GM23338 (cell line): ENCODE measurements around the gene ZNF185. TPM values are rescaled to one million over a fixed set of nuclear protein-coding genes. Genes with fewer than 3 reads are reported as not detected.

Source experiments
- ATAC-seq: fragments of 200-7000 bp; cut with Tn5 transposase; 3 replicates; pipeline ENCODE4 v1.9.1; 2020
- DNase-seq: peaks from one replicate; pipeline ENCODE4 v3.0.0-alpha.2; 2015; ENCODE audit warnings: low spot score
- H2AFZ ChIP-seq: fragments of 200-600 bp; sonication (generic); 2 replicates; pipeline ENCODE4 v1.8.0; 2016; ENCODE audit warnings: antibody characterized with exemption, mild to moderate bottlenecking, moderate library complexity
- H3F3A ChIP-seq: fragments of 200-600 bp; sonication (generic); replicated peaks from 2 replicates; pipeline ENCODE4 v1.8.0; 2017; ENCODE audit warnings: antibody characterized with exemption, mixed run types, low read depth
- H3K27ac ChIP-seq: fragments of 200-600 bp; sonication (generic); 2 replicates; pipeline ENCODE4 v1.6.1; 2016; ENCODE audit warnings: low read depth
- H3K27me3 ChIP-seq: fragments of 200-600 bp; sonication (generic); 2 replicates; pipeline ENCODE4 v1.8.0; 2016; ENCODE audit warnings: mild to moderate bottlenecking, mixed run types, moderate library complexity; ENCODE audit not compliant: insufficient read depth
- H3K36me3 ChIP-seq: fragments of 200-600 bp; sonication (generic); 2 replicates; pipeline ENCODE4 v1.8.0; 2016; ENCODE audit warnings: mild to moderate bottlenecking; ENCODE audit not compliant: insufficient read depth
- H3K4me1 ChIP-seq: fragments of 200-600 bp; sonication (generic); 2 replicates; pipeline ENCODE4 v1.8.0; 2016; ENCODE audit warnings: mild to moderate bottlenecking, moderate library complexity; ENCODE audit not compliant: insufficient read depth
- H3K4me2 ChIP-seq: fragments of 200-600 bp; sonication (generic); 2 replicates; pipeline ENCODE4 v1.7.1; 2017; ENCODE audit warnings: mixed run types
- H3K4me3 ChIP-seq: fragments of 200-600 bp; sonication (generic); 2 replicates; pipeline ENCODE4 v1.6.1; 2016; ENCODE audit warnings: mixed run types
- H3K79me2 ChIP-seq: fragments of 200-600 bp; sonication (generic); replicated peaks from 2 replicates; pipeline ENCODE4 v1.8.0; 2017; ENCODE audit warnings: mild to moderate bottlenecking; ENCODE audit not compliant: insufficient read depth
- H3K9me2 ChIP-seq: fragments of 200-600 bp; sonication (generic); 2 replicates; pipeline ENCODE4 v1.8.0; 2017; ENCODE audit not compliant: insufficient read depth
- H4K20me1 ChIP-seq: fragments of 200-600 bp; sonication (generic); replicated peaks from 2 replicates; pipeline ENCODE4 v1.8.0; 2017; ENCODE audit warnings: mild to moderate bottlenecking; ENCODE audit not compliant: insufficient read depth
- H3K27ac Mint-ChIP-seq: 2 replicates; pipeline ENCODE4 v1.8.0; 2020; ENCODE audit warnings: inconsistent platforms, mild to moderate bottlenecking, moderate library complexity, mixed read lengths
- H3K27me3 Mint-ChIP-seq: 3 replicates; pipeline ENCODE4 v1.8.0; 2022; ENCODE audit warnings: low read depth, mild to moderate bottlenecking, moderate library complexity, mixed read lengths, inconsistent platforms; ENCODE audit not compliant: insufficient read depth, poor library complexity
- H3K36me3 Mint-ChIP-seq: 3 replicates; pipeline ENCODE4 v1.8.0; 2021; ENCODE audit warnings: low read depth, mild to moderate bottlenecking, inconsistent platforms, moderate library complexity, mixed read lengths
- H3K4me1 Mint-ChIP-seq: 3 replicates; pipeline ENCODE4 v1.8.0; 2020; ENCODE audit warnings: mild to moderate bottlenecking, inconsistent platforms, mixed read lengths
- H3K4me3 Mint-ChIP-seq: 3 replicates; pipeline ENCODE4 v1.8.0; 2021; ENCODE audit warnings: moderate library complexity, mild to moderate bottlenecking, inconsistent platforms, mixed read lengths
- H3K9me3 Mint-ChIP-seq: 3 replicates; pipeline ENCODE4 v1.8.0; 2020; ENCODE audit warnings: moderate library complexity, mild to moderate bottlenecking, inconsistent platforms, mixed read lengths
- CREB1 ChIP-seq: fragments of 250-450 bp; sonication (Bioruptor Pico); IDR thresholded peaks from 2 replicates; pipeline ENCODE4 v1.5.0; 2020; ENCODE audit warnings: low read depth, mild to moderate bottlenecking, moderate library complexity
- CTCF ChIP-seq, 2 experiments: fragments of 200-600 bp in 1 of 2; sonication (generic) in 1 of 2; conservative IDR thresholded peaks; 2 replicates each; pipeline versions ENCODE4 v1.5.1 to v1.6.1; 2016 to 2017; ENCODE audit warnings: antibody characterized with exemption in 2 of 2, low read depth in 2 of 2, mild to moderate bottlenecking in 2 of 2, moderate library complexity in 1 of 2
- NANOG ChIP-seq: IDR thresholded peaks from 2 replicates; pipeline ENCODE4 v1.6.1; 2016; ENCODE audit warnings: antibody characterized with exemption, borderline replicate concordance
- POLR2AphosphoS5 ChIP-seq: IDR thresholded peaks from 2 replicates; pipeline ENCODE4 v1.6.1; 2016; ENCODE audit warnings: antibody characterized with exemption, low read depth
- REST ChIP-seq: IDR thresholded peaks from one replicate; pipeline ENCODE4 v1.6.1; 2018; ENCODE audit warnings: antibody characterized with exemption; ENCODE audit not compliant: unreplicated experiment
- STAT1 ChIP-seq: IDR thresholded peaks from one replicate; pipeline ENCODE4 v1.6.1; 2016; ENCODE audit warnings: antibody characterized with exemption; ENCODE audit not compliant: unreplicated experiment
- ZNF114 ChIP-seq: fragments of 250-450 bp; sonication (Bioruptor Pico); IDR thresholded peaks from 2 replicates; pipeline ENCODE4 v1.5.0; 2020; ENCODE audit warnings: mild to moderate bottlenecking, moderate library complexity
- ZNF462 ChIP-seq: fragments of 250-450 bp; sonication (Bioruptor Pico); IDR thresholded peaks from 2 replicates; pipeline ENCODE4 v1.5.0; 2020; ENCODE audit warnings: mild to moderate bottlenecking, moderate library complexity
- long read RNA-seq: library from polyadenylated mRNA; unstranded; transcript quantifications from one replicate; pipeline ENCODE4 v2.0.0, GENCODE V29; 2020; ENCODE audit not compliant: unreplicated experiment
- polyA plus RNA-seq: library from polyadenylated mRNA; unstranded; fragments of >200 nt; fragmentation: Nextera tagmentation; extraction: Ambion mirVana; gene quantifications from 2 replicates; pipeline ENCODE4 v1.2.1, GENCODE V29; 2016
- total RNA-seq: library from RNA; depleted of rRNA; stranded (reverse); fragments of >200 nt; shearing (Covaris generic); gene quantifications from 2 replicates; pipeline ENCODE4 v1.2.3, GENCODE V29; 2014; rRNA removed

ZNF185 gene
- total RNA-seq (5.9 and 7.8 TPM in 2 replicates), polyA plus RNA-seq (2.7 and 2.9 TPM in 2 replicates)
- long read RNA-seq, partial matches to known transcripts, result 0 of 4 reads
- long read RNA-seq, other reads (novel, unspliced or antisense), result 4 of 4 reads

GRCh38 chrX:152897222-152898131 is at the start of gene ZNF185:
Gene ZNF185, plus strand, starts transcription at chrX:152898067. Its CDS starts 16,423 bp downstream, at chrX:152914490.
- Mint-ChIP-seq H3K4me1 (peaks cover 35% of the 10 kb centered on the region), H3K27me3 (peaks cover 3% of the 10 kb centered on the region), H3K9me3 (no peaks in the 10 kb centered on the region), H3K27ac (no peak within 1 kb of the TSS), H3K36me3 (no peaks in the 10 kb centered on the region; the same call in 2 of the 3 replicates), H3K4me3 (peak within 1 kb of the TSS; percentile 42)
- peak within 1 kb of the TSS; percentile 75 for H3K4me2 ChIP-seq
- H3F3A ChIP-seq, result no peaks in the 10 kb centered on the region
- TF ChIP-seq POLR2AphosphoS5, result peak; percentile 7; the same call in 1 of the 2 replicates
- TF ChIP-seq REST, result no peak
- H3K4me1 ChIP-seq, result peaks cover 7% of the 10 kb centered on the region; the same call in 1 of the 2 replicates
- H2AFZ ChIP-seq, result no peak within 1 kb of the TSS
- H3K27me3 ChIP-seq, result no peaks in the 10 kb centered on the region
- H3K36me3 ChIP-seq, result no peaks in the 10 kb centered on the region
- no peaks in the 10 kb centered on the region for H3K9me2 ChIP-seq
- peak; percentile 77 for ATAC-seq
- H3K79me2 ChIP-seq, result no peaks in the 10 kb centered on the region
- DNase-seq, result peak; percentile 89
- no peaks in the 10 kb centered on the region for H4K20me1 ChIP-seq
- peak within 1 kb of the TSS; percentile 55 for H3K4me3 ChIP-seq
- H3K27ac ChIP-seq, result 0 out of 2 replicates have a peak within 1 kb of the TSS, but pooled peaks have one; percentile 80

- no peak for DNase-seq
- Histone ChIP-seq H3K27me3 (no peaks in the 10 kb centered on the region), H3K27ac (no peak overlapping the region), H3K4me2 (no peak overlapping the region), H3F3A (no peaks in the 10 kb centered on the region), H3K4me1 (no peaks in the 10 kb centered on the region), H3K9me2 (no peaks in the 10 kb centered on the region), H3K36me3 (no peaks in the 10 kb centered on the region; the same call in 1 of the 2 replicates), H3K4me3 (no peak overlapping the region), H4K20me1 (no peaks in the 10 kb centered on the region), H2AFZ (no peak overlapping the region), H3K79me2 (peaks cover 1% of the 10 kb centered on the region; the same call in 1 of the 2 replicates)
- H3K27me3 Mint-ChIP-seq, result peaks cover 1% of the 10 kb centered on the region
- no peaks in the 10 kb centered on the region for H3K4me1 Mint-ChIP-seq
- H3K36me3 Mint-ChIP-seq, result peaks cover 47% of the 10 kb centered on the region
- H3K4me3 Mint-ChIP-seq, result no peak overlapping the region
- no peaks in the 10 kb centered on the region for H3K9me3 Mint-ChIP-seq
- no peak for ATAC-seq
- H3K27ac Mint-ChIP-seq, result no peak overlapping the region
- TF ChIP-seq STAT1 (no peak), ZNF462 (CRISPR knock-in tag) (no peak), CTCF (conservative IDR thresholded peaks at IDR 0.05; ENCODE audit: low read depth in 2 of 2) (no peak), NANOG (no peak), CREB1 (no peak), ZNF114 (CRISPR knock-in tag) (no peak)
Measured at GRCh38 chrX:152850465-152850864, 47.4 kb upstream of the ZNF185 start.
